ENCODE measurements around the gene PDE2A.

DNA sequence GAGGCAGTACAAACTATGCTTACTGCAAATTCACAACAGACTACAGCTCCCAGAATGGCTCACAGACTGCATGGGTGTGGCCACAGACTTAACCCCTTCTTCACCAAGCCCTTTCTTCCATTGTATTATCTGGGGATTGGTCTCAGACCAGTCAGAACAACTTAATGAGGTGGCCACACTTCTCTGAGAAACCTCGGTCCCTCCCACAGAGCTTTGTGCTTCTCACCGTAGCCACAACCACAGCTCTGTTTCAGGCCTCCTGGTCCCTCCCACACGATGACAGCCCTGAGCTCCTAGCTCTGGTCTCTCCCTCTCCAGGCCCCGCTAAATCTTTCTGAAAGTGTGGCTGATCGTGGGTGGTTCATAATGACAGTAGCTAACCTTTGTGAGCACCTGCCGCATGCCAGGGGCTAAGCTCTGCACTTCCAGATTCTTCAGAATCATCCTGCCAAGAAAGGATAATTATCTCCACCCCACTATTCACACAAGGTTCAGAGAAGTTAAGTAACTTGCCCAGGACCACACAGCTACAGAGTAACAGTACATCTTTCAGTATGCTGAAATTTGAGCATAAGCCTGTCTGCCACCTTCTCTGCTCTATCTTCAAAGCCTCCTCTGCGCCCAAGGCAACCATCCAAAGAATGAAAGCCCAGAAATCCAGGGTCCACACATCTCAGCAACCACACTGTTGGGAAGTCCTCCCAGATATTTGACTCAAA is 5.4 kb downstream of the PDE2A start:
- TF ChIP-seq POLR2A (IDR thresholded peaks at IDR 0.05; ENCODE audit: low read depth, low read length) (no peak), POU2F2 (IDR thresholded peaks at IDR 0.05; ENCODE audit: low read depth, low read length) (peak; percentile 29; the same call in 1 of the 2 replicates), POLR2AphosphoS5 (IDR thresholded peaks at IDR 0.05; ENCODE audit: low read depth, low read length) (no peak)
